Kidney glomerular epithelial cell (primary cell): ENCODE measurements around the gene KRT76.

Source experiments
- DNase-seq: peaks from one replicate; lab custom pipeline; 2025; lab: John Stamatoyannopoulos, UW

Gene KRT76

DNA sequence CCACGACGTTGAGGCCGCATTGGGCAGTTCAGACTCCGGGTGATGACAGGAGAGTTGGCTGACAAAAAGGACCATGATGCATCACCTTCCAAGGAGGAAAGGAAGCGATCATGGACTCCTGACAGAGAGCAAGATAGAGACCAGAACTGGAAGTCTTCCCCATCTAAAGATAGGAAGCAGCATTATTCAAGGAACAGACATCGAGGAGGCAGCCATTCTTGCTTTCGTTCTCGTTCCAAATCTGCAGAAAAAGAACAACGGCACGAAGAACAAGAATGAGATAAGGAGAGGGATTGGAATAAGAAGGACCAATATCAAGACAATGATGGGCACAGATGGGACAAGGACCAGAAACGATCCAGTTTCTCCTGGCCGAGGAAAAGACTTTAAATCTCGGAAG is 46.8 kb downstream of the KRT76 start:
- DNase-seq, result no peak

GRCh38 chr12:52729147-52729546 is 48.0 kb downstream of the KRT76 start:
- DNase-seq, result no peak

- no peak for DNase-seq
Observed at GRCh38 chr12:52728374-52728773, 48.8 kb downstream of the KRT76 start.

DNA sequence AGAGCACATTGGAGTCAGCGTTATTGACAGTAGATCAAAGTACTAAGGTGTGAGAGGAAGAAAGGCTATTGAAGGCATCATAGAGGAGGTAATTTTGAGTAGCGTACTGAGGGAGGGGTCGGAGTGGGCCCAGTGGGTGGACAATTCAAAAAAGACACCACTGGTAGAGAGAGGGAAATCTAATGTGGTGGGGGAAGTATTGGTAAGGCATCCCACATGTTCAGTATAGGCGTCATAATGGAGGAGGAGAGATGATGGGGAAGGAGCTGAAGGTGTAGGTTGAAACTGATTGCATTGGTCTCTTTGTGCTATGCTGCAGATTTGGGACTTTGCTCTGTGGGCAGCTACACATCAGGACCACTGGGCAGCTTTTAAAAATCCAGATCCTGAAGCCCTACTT is 50.1 kb downstream of the KRT76 start:
- no peak for DNase-seq

DNA sequence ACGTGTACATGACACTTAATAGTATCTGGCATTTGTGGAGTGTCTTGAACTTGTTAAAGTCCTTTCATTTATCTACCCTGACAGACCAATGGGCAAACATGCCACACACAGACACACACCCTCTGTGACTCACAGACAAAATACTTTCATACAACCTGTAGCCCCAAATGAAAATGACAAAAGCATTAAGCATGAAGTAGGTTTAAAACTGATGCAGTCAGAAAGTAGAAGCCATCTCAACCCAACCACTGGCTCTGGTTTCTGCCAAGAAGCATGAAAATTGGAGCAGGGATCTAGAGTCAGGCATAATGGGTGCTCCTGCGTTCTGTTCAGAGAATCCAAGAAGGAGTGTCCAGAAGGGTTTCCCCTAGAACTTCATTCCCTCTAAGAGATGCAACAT is 50.7 kb downstream of the KRT76 start:
- no peak for DNase-seq

- no peak for DNase-seq
Observed at GRCh38 chr12:52724384-52724783, 52.8 kb downstream of the KRT76 start.

GRCh38 chr12:52722680-52723079 is 54.5 kb downstream of the KRT76 start:
- DNase-seq, result no peak

DNA sequence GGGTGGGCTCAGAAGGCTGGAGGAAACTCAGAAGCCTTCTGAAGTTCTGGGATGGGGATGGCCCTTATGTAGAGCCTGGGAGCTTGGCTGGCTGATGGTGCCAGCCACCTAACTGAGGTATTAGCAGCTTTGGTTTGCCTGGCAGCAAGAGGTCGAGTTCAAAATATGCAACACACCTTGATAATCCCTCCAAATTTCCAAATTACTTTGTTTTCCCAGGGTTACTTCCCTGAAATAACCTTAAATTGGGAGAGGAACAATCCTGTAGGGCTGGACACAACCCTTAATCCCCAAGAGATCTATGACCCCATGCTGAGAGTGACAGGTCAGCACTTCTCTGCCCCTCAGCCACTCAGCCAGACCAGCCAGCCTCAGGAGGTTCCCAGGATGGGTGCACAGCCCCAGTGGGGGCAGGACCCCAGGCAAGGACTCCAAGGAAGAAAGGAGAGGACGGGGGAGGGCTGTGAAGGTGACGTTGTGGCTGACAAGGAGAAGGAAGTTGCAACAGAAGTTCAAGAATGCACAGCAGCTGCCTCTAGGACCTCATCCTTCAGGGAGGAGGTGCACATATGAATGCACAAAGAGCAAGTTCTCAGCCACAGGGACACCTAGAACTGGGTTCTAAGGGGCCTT is 55.2 kb downstream of the KRT76 start:
- DNase-seq, result no peak

- no peak for DNase-seq
Observed at GRCh38 chr12:52720365-52720886, 56.7 kb downstream of the KRT76 start.
